ENCODE measurements around the gene RPN1. TPM values are rescaled to one million over a fixed set of nuclear protein-coding genes. Genes with fewer than 3 reads are reported as not detected.
"Not testable (repeated sequence)": the region's sequence is repeated elsewhere in the genome, so short reads cannot be mapped to it uniquely, and the experiment has no call there.

RPN1 gene
- total RNA-seq, 4 donors from 2014 or later: 125 to 184 (median 143) TPM

DNA sequence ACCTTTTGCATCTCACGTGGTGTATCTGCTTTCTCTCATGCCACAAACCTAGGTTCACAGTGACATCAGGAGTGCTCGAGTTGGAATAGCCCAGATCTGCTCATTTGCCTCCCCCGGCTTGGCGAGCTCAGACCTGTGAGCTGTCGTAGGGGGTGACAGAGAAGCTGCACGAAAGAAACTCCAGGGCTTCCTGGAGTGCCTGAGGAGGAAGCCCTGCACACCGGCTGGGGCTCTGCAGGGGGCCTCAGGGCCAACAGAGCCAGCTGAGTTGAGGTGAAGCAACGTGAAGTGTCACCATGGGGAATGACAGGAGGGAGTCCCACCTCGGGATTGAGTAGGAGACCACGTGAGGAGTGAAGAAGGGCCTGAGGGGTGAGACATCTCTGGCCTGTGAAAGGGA is 62.5 kb downstream of the RPN1 start:
- intact Hi-C loops (cut with DNase I; ENCODE audit: low total_unique reads): no loop called here
- in situ Hi-C loops (cut with MboI; ENCODE audit: low pct_ligation_motif_present in 1 of 4, low pct_unique_long_range_greater_than_20kb in 1 of 4, low sequenced_read_pairs in 3 of 4): loop anchor here in 1 of 4 donors (25.0 kb wide), 1 partner anchor 501 kb away; no protein-coding TSS in a partner anchor
- H3K27ac ChIP-seq: no peak overlapping the region
- no peaks in the 10 kb centered on the region for H3K9me3 ChIP-seq
- peaks cover 0 to 5% (median 0%) of the 10 kb centered on the region in 4 donors for H3K4me1 ChIP-seq
- H3K27me3 ChIP-seq: peaks cover 14% of the 10 kb centered on the region
- DNase-seq: no peak
- no peaks in the 10 kb centered on the region for H3K36me3 ChIP-seq
- H3K4me3 ChIP-seq: no peak overlapping the region
- WGBS, 2 donors (ENCODE audit: low coverage in 1 of 2): 68% methylated on average over 10 of the region's 10 CpGs; no CpG with 5 or more reads in 1 of the 2 donors
- TF ChIP-seq EP300 (IDR thresholded peaks at IDR 0.05; ENCODE audit: low read depth): no peak
- TF ChIP-seq POLR2A (IDR thresholded peaks at IDR 0.05): no peak
- TF ChIP-seq, protein P1, sequence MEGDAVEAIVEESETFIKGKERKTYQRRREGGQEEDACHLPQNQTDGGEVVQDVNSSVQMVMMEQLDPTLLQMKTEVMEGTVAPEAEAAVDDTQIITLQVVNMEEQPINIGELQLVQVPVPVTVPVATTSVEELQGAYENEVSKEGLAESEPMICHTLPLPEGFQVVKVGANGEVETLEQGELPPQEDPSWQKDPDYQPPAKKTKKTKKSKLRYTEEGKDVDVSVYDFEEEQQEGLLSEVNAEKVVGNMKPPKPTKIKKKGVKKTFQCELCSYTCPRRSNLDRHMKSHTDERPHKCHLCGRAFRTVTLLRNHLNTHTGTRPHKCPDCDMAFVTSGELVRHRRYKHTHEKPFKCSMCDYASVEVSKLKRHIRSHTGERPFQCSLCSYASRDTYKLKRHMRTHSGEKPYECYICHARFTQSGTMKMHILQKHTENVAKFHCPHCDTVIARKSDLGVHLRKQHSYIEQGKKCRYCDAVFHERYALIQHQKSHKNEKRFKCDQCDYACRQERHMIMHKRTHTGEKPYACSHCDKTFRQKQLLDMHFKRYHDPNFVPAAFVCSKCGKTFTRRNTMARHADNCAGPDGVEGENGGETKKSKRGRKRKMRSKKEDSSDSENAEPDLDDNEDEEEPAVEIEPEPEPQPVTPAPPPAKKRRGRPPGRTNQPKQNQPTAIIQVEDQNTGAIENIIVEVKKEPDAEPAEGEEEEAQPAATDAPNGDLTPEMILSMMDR (IDR thresholded peaks at IDR 0.05): no peak
- no peak for TF ChIP-seq POLR2AphosphoS5 (IDR thresholded peaks at IDR 0.05)

DNA sequence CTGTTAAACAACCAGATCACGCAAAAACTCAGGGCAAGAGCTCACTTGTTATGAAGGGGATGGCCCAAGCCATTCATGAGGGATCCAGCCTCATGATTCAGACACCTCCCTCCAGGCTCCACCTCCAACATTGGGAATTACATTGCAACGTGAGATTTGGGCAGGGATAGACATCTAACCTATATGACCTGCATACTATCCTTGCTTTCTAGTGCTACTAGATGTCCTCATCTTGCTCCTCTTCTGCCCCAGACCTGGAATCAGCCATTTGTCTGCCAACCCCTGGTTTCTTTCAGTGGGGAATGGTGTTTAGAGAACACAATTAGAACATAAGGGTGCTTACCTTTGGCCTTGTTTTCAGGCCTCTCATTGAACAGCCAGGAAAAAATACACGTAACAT is 63.2 kb downstream of the RPN1 start:
- 78 to 100% methylated on average over 2 to 3 of the region's 3 CpGs for WGBS, 2 donors (ENCODE audit: low coverage in 1 of 2)
- H3K9me3 ChIP-seq: no peaks in the 10 kb centered on the region
- TF ChIP-seq EP300 (IDR thresholded peaks at IDR 0.05; ENCODE audit: low read depth): no peak
- TF ChIP-seq, protein P1 (IDR thresholded peaks at IDR 0.05): no peak
- TF ChIP-seq POLR2AphosphoS5 (IDR thresholded peaks at IDR 0.05): no peak
- no peak for TF ChIP-seq POLR2A (IDR thresholded peaks at IDR 0.05)
- in situ Hi-C loops (cut with MboI; ENCODE audit: low pct_ligation_motif_present in 1 of 4, low pct_unique_long_range_greater_than_20kb in 1 of 4, low sequenced_read_pairs in 3 of 4) (loop anchor here in 1 of 4 donors (25.0 kb wide), 1 partner anchor 500 kb away; no protein-coding TSS in a partner anchor), intact Hi-C loops (cut with DNase I; ENCODE audit: low total_unique reads) (no loop called here)
- peaks cover 14% of the 10 kb centered on the region for H3K27me3 ChIP-seq
- no peak overlapping the region for H3K27ac ChIP-seq
- H3K36me3 ChIP-seq: no peaks in the 10 kb centered on the region
- H3K4me1 ChIP-seq: peaks cover 0 to 5% (median 0%) of the 10 kb centered on the region in 4 donors
- H3K4me3 ChIP-seq: no peak overlapping the region
- DNase-seq: no peak

DNA sequence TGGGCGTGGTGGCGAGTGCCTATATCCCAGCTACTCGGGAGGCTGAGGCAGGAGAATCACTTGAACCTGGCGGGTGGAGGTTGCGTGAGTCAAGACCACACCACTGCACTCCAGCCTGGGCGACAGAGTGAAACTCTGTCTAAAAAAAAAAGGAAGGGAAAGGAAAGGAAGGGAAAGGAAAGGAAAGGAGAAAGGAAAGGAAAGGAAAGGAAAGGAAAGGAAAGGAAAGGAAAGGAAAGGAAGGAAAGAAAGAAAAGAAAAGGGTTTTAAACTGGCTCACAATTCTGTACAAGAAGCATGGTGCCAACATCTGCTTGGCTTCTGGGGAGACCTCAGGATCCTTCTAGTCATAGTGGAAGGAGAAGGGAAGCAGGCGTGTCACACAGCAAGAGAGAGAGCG is 63.7 kb downstream of the RPN1 start:
- H3K9me3 ChIP-seq; H3K4me3 ChIP-seq; H3K36me3 ChIP-seq; DNase-seq; H3K4me1 ChIP-seq; intact Hi-C loops (cut with DNase I; ENCODE audit: low total_unique reads); H3K27ac ChIP-seq: not testable (repeated sequence)
- WGBS, 2 donors (ENCODE audit: low coverage in 1 of 2): 88 to 98% methylated on average over 6 to 8 of the region's 8 CpGs
- in situ Hi-C loops (cut with MboI; ENCODE audit: low pct_ligation_motif_present in 1 of 4, low pct_unique_long_range_greater_than_20kb in 1 of 4, low sequenced_read_pairs in 3 of 4): loop anchor here in 1 of 4 donors (25.0 kb wide), 1 partner anchor 500 kb away; no protein-coding TSS in a partner anchor
- peaks cover 14% of the 10 kb centered on the region for H3K27me3 ChIP-seq

DNA sequence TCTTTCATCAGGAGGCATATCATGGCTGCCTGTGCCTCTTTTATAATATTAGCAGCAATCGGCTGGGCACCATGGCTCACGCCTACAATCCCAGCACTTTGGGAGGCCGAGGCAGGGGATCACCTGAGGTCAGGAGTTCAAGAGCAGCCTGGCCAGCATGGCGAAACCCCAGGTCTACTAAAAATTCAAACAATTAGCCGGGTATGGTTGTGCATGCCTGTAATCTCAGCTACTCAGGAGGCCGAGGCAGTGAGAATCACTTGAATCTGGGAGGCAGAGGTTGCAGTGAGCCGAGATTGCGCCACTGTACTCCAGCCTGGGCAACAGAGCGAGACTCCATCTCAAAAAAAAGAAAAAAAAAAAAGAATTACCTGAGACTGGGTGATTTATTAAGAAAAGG is 64.2 kb downstream of the RPN1 start:
- intact Hi-C loops (cut with DNase I; ENCODE audit: low total_unique reads); H3K36me3 ChIP-seq; H3K4me3 ChIP-seq; H3K4me1 ChIP-seq; DNase-seq; H3K9me3 ChIP-seq; H3K27ac ChIP-seq: not testable (repeated sequence)
- WGBS, 2 donors (ENCODE audit: low coverage in 1 of 2): 86% methylated on average over 9 of the region's 9 CpGs; no CpG with 5 or more reads in 1 of the 2 donors
- H3K27me3 ChIP-seq: peaks cover 14% of the 10 kb centered on the region
- in situ Hi-C loops (cut with MboI; ENCODE audit: low pct_ligation_motif_present in 1 of 4, low pct_unique_long_range_greater_than_20kb in 1 of 4, low sequenced_read_pairs in 3 of 4): loop anchor here in 1 of 4 donors (25.0 kb wide), 1 partner anchor 499 kb away; no protein-coding TSS in a partner anchor

DNA sequence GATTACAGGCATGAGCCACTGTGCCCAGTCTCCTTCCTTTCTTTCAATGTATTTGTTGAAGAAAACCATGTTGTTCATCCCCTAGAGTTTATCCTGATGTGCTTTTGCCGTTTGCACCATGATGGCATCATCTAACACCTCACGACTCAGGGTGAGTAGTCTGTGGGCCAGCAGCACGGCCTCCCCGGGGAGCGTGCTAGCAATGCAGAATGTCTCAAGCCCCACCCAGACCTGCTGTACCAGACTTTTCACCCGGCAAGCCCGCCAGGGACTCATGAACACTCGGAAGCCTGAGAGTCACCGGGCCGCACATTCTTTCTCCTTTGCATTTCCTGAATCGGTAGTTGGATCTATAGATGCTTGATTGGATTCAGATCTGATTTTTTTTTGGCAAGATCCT is 64.6 kb downstream of the RPN1 start:
- intact Hi-C loops (cut with DNase I; ENCODE audit: low total_unique reads) (no loop called here), in situ Hi-C loops (cut with MboI; ENCODE audit: low pct_ligation_motif_present in 1 of 4, low pct_unique_long_range_greater_than_20kb in 1 of 4, low sequenced_read_pairs in 3 of 4) (loop anchor here in 1 of 4 donors (25.0 kb wide), 1 partner anchor 499 kb away; no protein-coding TSS in a partner anchor)
- 64 to 74% methylated on average over 4 to 11 of the region's 11 CpGs for WGBS, 2 donors (ENCODE audit: low coverage in 1 of 2)

More for the DNA sequence above, 64.6 kb downstream of the RPN1 start:
- Histone ChIP-seq H3K4me1 (peaks cover 0 to 5% (median 0%) of the 10 kb centered on the region in 4 donors), H3K36me3 (no peaks in the 10 kb centered on the region), H3K27me3 (peaks cover 14% of the 10 kb centered on the region), H3K4me3 (no peak overlapping the region), H3K9me3 (no peaks in the 10 kb centered on the region), H3K27ac (no peak overlapping the region)
- DNase-seq: no peak
- TF ChIP-seq POLR2AphosphoS5 (IDR thresholded peaks at IDR 0.05) (no peak), POLR2A (IDR thresholded peaks at IDR 0.05) (no peak), EP300 (IDR thresholded peaks at IDR 0.05; ENCODE audit: low read depth) (no peak)
- TF ChIP-seq, protein P1 (IDR thresholded peaks at IDR 0.05): no peak

Data from transverse colon (tissue), 4 donors.